ENCODE measurements around the gene SELENON.

SELENON gene

GRCh38 chr1:25770541-25771220 is 29.3 kb upstream of the SELENON start:
- DNase-seq (ENCODE audit: low read depth) = no peak
- no peak overlapping the region for H3K4me3 ChIP-seq (ENCODE audit: low read length)
- TF ChIP-seq CTCF (IDR thresholded peaks at IDR 0.05; ENCODE audit: insufficient read depth, low read depth, low read length, missing control alignments) = no peak

- H3K4me3 ChIP-seq (ENCODE audit: low read length) = no peak overlapping the region
- TF ChIP-seq CTCF (IDR thresholded peaks at IDR 0.05; ENCODE audit: insufficient read depth, low read depth, low read length, missing control alignments) = no peak
- DNase-seq (ENCODE audit: low read depth) = no peak
These were observed 28.5 kb upstream of the SELENON start for GRCh38 chr1:25771221-25772114.

GRCh38 chr1:25772164-25772563 is 27.8 kb upstream of the SELENON start:
- TF ChIP-seq CTCF (IDR thresholded peaks at IDR 0.05; ENCODE audit: insufficient read depth, low read depth, low read length, missing control alignments) = no peak
- DNase-seq (ENCODE audit: low read depth) = no peak
- no peak overlapping the region for H3K4me3 ChIP-seq (ENCODE audit: low read length)

- no peak for DNase-seq (ENCODE audit: low read depth)
These were observed 27.2 kb upstream of the SELENON start for GRCh38 chr1:25772692-25773245.

GRCh38 chr1:25773441-25774125 is 26.4 kb upstream of the SELENON start:
- DNase-seq (ENCODE audit: low read depth) = peak; percentile 36
- no peak overlapping the region for H3K4me3 ChIP-seq (ENCODE audit: low read length)
- no peak for TF ChIP-seq CTCF (IDR thresholded peaks at IDR 0.05; ENCODE audit: insufficient read depth, low read depth, low read length, missing control alignments)

More at GRCh38 chr1:25772692-25773245, 27.2 kb upstream of the SELENON start:
- H3K4me3 ChIP-seq (ENCODE audit: low read length) = no peak overlapping the region
- TF ChIP-seq CTCF (IDR thresholded peaks at IDR 0.05; ENCODE audit: insufficient read depth, low read depth, low read length, missing control alignments) = no peak

GRCh38 chr1:25774206-25774803 is 25.7 kb upstream of the SELENON start:
- DNase-seq (ENCODE audit: low read depth) = no peak
- TF ChIP-seq CTCF (IDR thresholded peaks at IDR 0.05; ENCODE audit: insufficient read depth, low read depth, low read length, missing control alignments) = no peak
- no peak overlapping the region for H3K4me3 ChIP-seq (ENCODE audit: low read length)
